ENCODE results near the gene ADGRG2. TPM values are rescaled to one million over a fixed set of nuclear protein-coding genes. Genes with fewer than 3 reads are reported as not detected.

Gene ADGRG2
- polyA plus RNA-seq, 1 donor from 2014 or later: 0.05 TPM

GRCh38 chrX:18971506-18971905 lies 150.8 kb downstream of the ADGRG2 start:
- TF ChIP-seq SMC3 (conservative IDR thresholded peaks at IDR 0.05; ENCODE audit: poor library complexity) (no peak), EP300 (conservative IDR thresholded peaks at IDR 0.05; ENCODE audit: poor library complexity, severe bottlenecking) (no peak), POLR2AphosphoS5 (IDR thresholded peaks at IDR 0.05) (no peak), REST (IDR thresholded peaks at IDR 0.05; ENCODE audit: borderline replicate concordance) (no peak), MXI1 (conservative IDR thresholded peaks at IDR 0.05; ENCODE audit: poor library complexity, severe bottlenecking) (no peak), TAF1 (IDR thresholded peaks at IDR 0.05; ENCODE audit: low read depth) (no peak), CTCF (IDR thresholded peaks at IDR 0.05; ENCODE audit: poor library complexity, severe bottlenecking) (no peak), RAD21 (conservative IDR thresholded peaks at IDR 0.05) (no peak)
- Histone ChIP-seq H3K9me3 (ENCODE audit: low read length) (no peaks in the 10 kb centered on the region), H4K20me1 (ENCODE audit: insufficient read depth) (no peaks in the 10 kb centered on the region), H3K79me2 (replicated peaks; ENCODE audit: insufficient read depth, low read length) (no peaks in the 10 kb centered on the region), H3K27me3 (ENCODE audit: insufficient read depth, low read depth, low read length) (no peaks in the 10 kb centered on the region), H3K27ac (ENCODE audit: low read length) (no peak overlapping the region), H3K36me3 (ENCODE audit: insufficient read depth, low read length) (no peaks in the 10 kb centered on the region), H3F3A (ENCODE audit: insufficient read depth, low read length, poor library complexity, severe bottlenecking) (no peaks in the 10 kb centered on the region), H3K4me3 (ENCODE audit: low read length) (no peak overlapping the region), H3K4me2 (ENCODE audit: low read length) (no peak overlapping the region), H3K9ac (ENCODE audit: low read length) (no peak overlapping the region), H3K9me2 (ENCODE audit: insufficient read depth, low read length) (no peaks in the 10 kb centered on the region), H2AFZ (ENCODE audit: low read depth, low read length) (no peak overlapping the region)

GRCh38 chrX:18970465-18970864 lies 151.8 kb downstream of the ADGRG2 start:
- H3K9me2 ChIP-seq (ENCODE audit: insufficient read depth, low read length): no peaks in the 10 kb centered on the region
- H3K79me2 ChIP-seq (replicated peaks; ENCODE audit: insufficient read depth, low read length): no peaks in the 10 kb centered on the region
- no peak overlapping the region for H2AFZ ChIP-seq (ENCODE audit: low read depth, low read length)
- no peak overlapping the region for H3K4me3 ChIP-seq (ENCODE audit: low read length)
- no peaks in the 10 kb centered on the region for H3F3A ChIP-seq (ENCODE audit: insufficient read depth, low read length, poor library complexity, severe bottlenecking)
- no peaks in the 10 kb centered on the region for H3K27me3 ChIP-seq (ENCODE audit: insufficient read depth, low read depth, low read length)
- TF ChIP-seq SMC3 (conservative IDR thresholded peaks at IDR 0.05; ENCODE audit: poor library complexity) (no peak), POLR2AphosphoS5 (IDR thresholded peaks at IDR 0.05) (no peak), EZH2 (IDR thresholded peaks at IDR 0.05; ENCODE audit: borderline replicate concordance, insufficient read depth, low read length, poor library complexity, severe bottlenecking) (no peak), CTCF (IDR thresholded peaks at IDR 0.05; ENCODE audit: poor library complexity, severe bottlenecking) (no peak), RAD21 (conservative IDR thresholded peaks at IDR 0.05) (no peak), REST (IDR thresholded peaks at IDR 0.05; ENCODE audit: borderline replicate concordance) (no peak), TAF1 (IDR thresholded peaks at IDR 0.05; ENCODE audit: low read depth) (no peak), MXI1 (conservative IDR thresholded peaks at IDR 0.05; ENCODE audit: poor library complexity, severe bottlenecking) (no peak), EP300 (conservative IDR thresholded peaks at IDR 0.05; ENCODE audit: poor library complexity, severe bottlenecking) (no peak)
- H3K36me3 ChIP-seq (ENCODE audit: insufficient read depth, low read length): no peaks in the 10 kb centered on the region
- H3K9me3 ChIP-seq (ENCODE audit: low read length): no peaks in the 10 kb centered on the region
- H3K9ac ChIP-seq (ENCODE audit: low read length): no peak overlapping the region
- no peak overlapping the region for H3K4me2 ChIP-seq (ENCODE audit: low read length)
- H4K20me1 ChIP-seq (ENCODE audit: insufficient read depth): no peaks in the 10 kb centered on the region
- no peak overlapping the region for H3K27ac ChIP-seq (ENCODE audit: low read length)
